VCaP (cell line): Measurements from ENCODE around the gene B4GALNT3.

ENCODE experiments used
- H3K27ac ChIP-seq: fragments of 450-650 bp; 2 replicates; pipeline ENCODE4 v1.5.1; 2017
- CTCF ChIP-seq: fragments of 450-650 bp; conservative IDR thresholded peaks from 2 replicates; pipeline ENCODE4 v1.5.1; 2017; ENCODE audit warnings: mild to moderate bottlenecking, moderate library complexity

Gene B4GALNT3

GRCh38 chr12:546920-547845 lies 87.4 kb downstream of the B4GALNT3 start:
- TF ChIP-seq CTCF = peak; percentile 99
- H3K27ac ChIP-seq = no peak overlapping the region; the same call in 1 of the 2 replicates

- no peak for TF ChIP-seq CTCF
- no peak overlapping the region for H3K27ac ChIP-seq
Measured at GRCh38 chr12:547883-548470, 88.2 kb downstream of the B4GALNT3 start.

GRCh38 chr12:549476-550082 lies 89.8 kb downstream of the B4GALNT3 start:
- TF ChIP-seq CTCF = no peak
- no peak overlapping the region for H3K27ac ChIP-seq

- no peak for TF ChIP-seq CTCF
- no peak overlapping the region for H3K27ac ChIP-seq
Measured at GRCh38 chr12:550473-551260, 90.9 kb downstream of the B4GALNT3 start.

- no peak overlapping the region for H3K27ac ChIP-seq
- TF ChIP-seq CTCF = no peak
Measured at GRCh38 chr12:552466-552865, 92.7 kb downstream of the B4GALNT3 start.

GRCh38 chr12:553216-554000 lies 93.7 kb downstream of the B4GALNT3 start:
- no peak for TF ChIP-seq CTCF
- H3K27ac ChIP-seq = no peak overlapping the region
